Loucy (cell line): Measurements from ENCODE around the gene KCNMA1.

Source experiments
- EZH2phosphoT487 ChIP-seq: fragments of 200-600 bp; IDR thresholded peaks from 2 replicates; pipeline ENCODE4 v1.6.1; 2018; ENCODE audit warnings: antibody characterized with exemption, mild to moderate bottlenecking, moderate library complexity, borderline replicate concordance
- TF ChIP-seq, protein P1 (sequence below): fragments of 200-600 bp; sonication (generic); conservative IDR thresholded peaks from 2 replicates; pipeline ENCODE4 v1.5.1; 2014; ENCODE audit warnings: mild to moderate bottlenecking, antibody characterized with exemption, low read length

DNA sequence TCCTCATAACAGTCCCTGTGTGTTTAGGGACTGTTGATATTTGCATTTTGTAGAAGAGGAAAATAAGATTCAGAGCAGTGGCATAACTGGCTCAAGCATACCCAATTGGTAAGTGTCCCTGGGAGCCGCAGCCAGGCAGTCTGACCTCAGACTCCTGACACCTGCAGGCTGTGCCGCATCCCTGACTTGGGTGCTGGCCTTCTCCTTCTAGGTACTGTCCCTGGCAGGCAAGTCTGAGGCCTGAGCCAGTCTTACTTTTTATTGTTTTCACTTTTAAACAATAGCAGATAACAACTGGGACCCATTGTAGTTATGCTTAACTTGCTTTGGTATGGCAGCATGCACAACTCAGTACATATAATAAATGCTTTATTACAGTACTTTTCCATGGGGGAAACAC, 717.0 kb downstream of the KCNMA1 start:
- TF ChIP-seq, protein P1, sequence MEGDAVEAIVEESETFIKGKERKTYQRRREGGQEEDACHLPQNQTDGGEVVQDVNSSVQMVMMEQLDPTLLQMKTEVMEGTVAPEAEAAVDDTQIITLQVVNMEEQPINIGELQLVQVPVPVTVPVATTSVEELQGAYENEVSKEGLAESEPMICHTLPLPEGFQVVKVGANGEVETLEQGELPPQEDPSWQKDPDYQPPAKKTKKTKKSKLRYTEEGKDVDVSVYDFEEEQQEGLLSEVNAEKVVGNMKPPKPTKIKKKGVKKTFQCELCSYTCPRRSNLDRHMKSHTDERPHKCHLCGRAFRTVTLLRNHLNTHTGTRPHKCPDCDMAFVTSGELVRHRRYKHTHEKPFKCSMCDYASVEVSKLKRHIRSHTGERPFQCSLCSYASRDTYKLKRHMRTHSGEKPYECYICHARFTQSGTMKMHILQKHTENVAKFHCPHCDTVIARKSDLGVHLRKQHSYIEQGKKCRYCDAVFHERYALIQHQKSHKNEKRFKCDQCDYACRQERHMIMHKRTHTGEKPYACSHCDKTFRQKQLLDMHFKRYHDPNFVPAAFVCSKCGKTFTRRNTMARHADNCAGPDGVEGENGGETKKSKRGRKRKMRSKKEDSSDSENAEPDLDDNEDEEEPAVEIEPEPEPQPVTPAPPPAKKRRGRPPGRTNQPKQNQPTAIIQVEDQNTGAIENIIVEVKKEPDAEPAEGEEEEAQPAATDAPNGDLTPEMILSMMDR, result no peak
- no peak for TF ChIP-seq EZH2phosphoT487
